HepG2 (cell line): Measurements from ENCODE around the gene WNK1. TPM values are rescaled to one million over a fixed set of nuclear protein-coding genes. Genes with fewer than 3 reads are reported as not detected.

ENCODE experiments used
- ATAC-seq: fragments of 200-7000 bp; cut with Tn5 transposase; 3 replicates; pipeline ENCODE4 v1.9.1; 2020; ENCODE audit warnings: mild to moderate bottlenecking, moderate library complexity
- BruUV-seq: library from RNA; stranded (reverse); fragments of 400-500 nt; replicated peaks from 2 replicates; lab custom pipeline; 2021; lab: Mats Ljungman, UMichigan
- CTCF ChIA-PET: fragments of 300-600 bp; formaldehyde crosslinking; extraction: SDS; loops from one replicate; lab custom pipeline; 2021; ENCODE audit warnings: low total read pairs, inconsistent platforms, low intra/inter-chr PET ratio; lab: Yijun Ruan, JAX
- POLR2A ChIA-PET: fragments of 350-600 bp; sonication (Branson Sonifier 250); formaldehyde crosslinking; loops from one replicate; lab custom pipeline; 2020; ENCODE audit warnings: antibody characterized with exemption, inconsistent platforms; lab: Yijun Ruan, JAX
- DNase-seq: peaks from one replicate; pipeline ENCODE4 v3.0.0-alpha.2; 2015; ENCODE audit warnings: low spot score
- FAIRE-seq: peaks from 3 replicates; lab custom pipeline; 2011; peaks lifted over from hg19 to GRCh38; lab: Jason Lieb, UNC
- H2AFZ ChIP-seq: one replicate; pipeline ENCODE4 v1.6.1; 2011; ENCODE audit warnings: low read length, inconsistent platforms
- H3K27ac ChIP-seq: fragments of 300-600 bp; 3 replicates; pipeline ENCODE4 v1.8.0; 2011; ENCODE audit warnings: mixed run types, mild to moderate bottlenecking, mixed read lengths, low read length, inconsistent platforms; ENCODE audit not compliant: insufficient read depth; ENCODE audit errors: extremely low read length
- H3K27me3 ChIP-seq, 2 experiments: fragments of 200-600 bp in 1 of 2; 2 replicates in 1 of 2; 3 replicates in 1 of 2; pipeline versions ENCODE4 v1.6.0 to v1.8.0; 2011; ENCODE audit warnings: low read length in 2 of 2, mild to moderate bottlenecking in 2 of 2, moderate library complexity in 2 of 2, inconsistent platforms in 1 of 2; ENCODE audit not compliant: insufficient read depth in 2 of 2, control insufficient read depth in 1 of 2
- H3K36me3 ChIP-seq, 2 experiments: fragments of 200-600 bp in 1 of 2; replicated peaks in 1 of 2; 2 replicates in 1 of 2; 3 replicates in 1 of 2; pipeline versions ENCODE4 v1.5.1 to v1.8.0; 2011; ENCODE audit warnings: low read length in 2 of 2, inconsistent platforms in 1 of 2; ENCODE audit not compliant: insufficient read depth in 2 of 2, control insufficient read depth in 1 of 2
- H3K4me1 ChIP-seq: 2 replicates; pipeline ENCODE4 v1.5.1; 2012; ENCODE audit warnings: low read length, inconsistent platforms; ENCODE audit not compliant: insufficient read depth
- H3K4me2 ChIP-seq: 2 replicates; pipeline ENCODE4 v1.6.0; 2011; ENCODE audit warnings: low read depth, low read length, inconsistent platforms
- H3K4me3 ChIP-seq, 3 experiments: fragments of 200-600 bp in 1 of 3; sonication (generic), shearing (Covaris generic) in 1 of 3; replicated peaks in 1 of 3; 2 replicates each; pipeline ENCODE4 v1.5.1; 2011 to 2016; ENCODE audit warnings: low read length in 3 of 3, inconsistent platforms in 2 of 3, low read depth in 2 of 3, mild to moderate bottlenecking in 2 of 3, control low read depth in 1 of 3, mixed read lengths in 1 of 3; ENCODE audit not compliant: insufficient read depth in 1 of 3
- H3K79me2 ChIP-seq: one replicate; pipeline ENCODE4 v1.6.1; 2011; ENCODE audit warnings: low read length, inconsistent platforms; ENCODE audit not compliant: insufficient read depth
- H3K9ac ChIP-seq: 2 replicates; pipeline ENCODE4 v1.6.0; 2011; ENCODE audit warnings: mild to moderate bottlenecking, low read depth, low read length, inconsistent platforms; ENCODE audit not compliant: insufficient read depth
- H3K9me3 ChIP-seq: 2 replicates; pipeline ENCODE4 v1.5.1; 2012; ENCODE audit warnings: mild to moderate bottlenecking, low read length
- H4K20me1 ChIP-seq: 2 replicates; pipeline ENCODE4 v1.6.0; 2011; ENCODE audit warnings: inconsistent platforms, mild to moderate bottlenecking, low read length, moderate library complexity; ENCODE audit not compliant: insufficient read depth
- ATF7-NPFF ChIP-seq: sonication (generic); formaldehyde crosslinking; IDR thresholded peaks from 2 replicates; pipeline ENCODE4 v1.8.1; 2023; ENCODE audit warnings: mild to moderate bottlenecking, low read depth, missing genetic modification reagents, moderate library complexity
- CREB1 ChIP-seq, 2 experiments: fragments of 450-650 bp in 1 of 2; IDR thresholded peaks; 2 replicates each; pipeline ENCODE4 v1.6.1; 2016 to 2017; ENCODE audit warnings: control low read depth in 1 of 2, mild to moderate bottlenecking in 1 of 2, missing compliant biosample characterization in 1 of 2, missing genetic modification characterization in 1 of 2
- ETV6 ChIP-seq: sonication (generic); formaldehyde crosslinking; conservative IDR thresholded peaks from 2 replicates; pipeline ENCODE4 v1.4.0; 2020; ENCODE audit warnings: missing genetic modification reagents
- HNF4A ChIP-seq: sonication (generic); formaldehyde crosslinking; IDR thresholded peaks from 2 replicates; pipeline ENCODE4 v1.4.0; 2020; ENCODE audit warnings: missing genetic modification reagents
- IKZF1 ChIP-seq: fragments of 450-650 bp; IDR thresholded peaks from 2 replicates; pipeline ENCODE4 v1.7.1; 2016
- JUN ChIP-seq: sonication (generic); formaldehyde crosslinking; IDR thresholded peaks from 2 replicates; pipeline ENCODE4 v1.4.0; 2020; ENCODE audit warnings: mild to moderate bottlenecking, missing genetic modification reagents
- KLF16 ChIP-seq, 2 experiments: sonication (generic) in 1 of 2; formaldehyde crosslinking in 1 of 2; IDR thresholded peaks; 2 replicates each; pipeline versions ENCODE4 v1.6.1 to v1.8.0; 2016 to 2023; ENCODE audit warnings: missing genetic modification reagents in 2 of 2, missing compliant biosample characterization in 1 of 2
- MAFK ChIP-seq, 2 experiments: IDR thresholded peaks in 1 of 2; conservative IDR thresholded peaks in 1 of 2; 2 replicates each; pipeline ENCODE4 v1.6.1; 2011; ENCODE audit warnings: improper control_type of control experiment in 2 of 2, low read length in 2 of 2
- RBAK ChIP-seq: sonication (generic); formaldehyde crosslinking; IDR thresholded peaks from 2 replicates; pipeline ENCODE4 v1.5.1; 2020; ENCODE audit warnings: mild to moderate bottlenecking, missing genetic modification reagents
- SALL1 ChIP-seq: sonication (generic); formaldehyde crosslinking; IDR thresholded peaks from 2 replicates; pipeline ENCODE4 v1.8.0; 2022; ENCODE audit warnings: mild to moderate bottlenecking, missing genetic modification reagents
- SMARCC2 ChIP-seq: fragments of 450-650 bp; IDR thresholded peaks from 2 replicates; pipeline ENCODE4 v1.6.1; 2017; ENCODE audit warnings: antibody characterized with exemption, mild to moderate bottlenecking
- SRSF4 ChIP-seq: fragments of 200-400 bp; formaldehyde crosslinking; IDR thresholded peaks from one replicate; pipeline ENCODE4 v1.6.1; 2018; ENCODE audit warnings: mild to moderate bottlenecking, low read depth, low read length, moderate library complexity; ENCODE audit not compliant: poor library complexity, severe bottlenecking
- SUZ12 ChIP-seq: fragments of 150-350 bp; IDR thresholded peaks from 2 replicates; pipeline ENCODE4 v1.6.1; 2014; ENCODE audit warnings: low read depth, low read length
- THAP8 ChIP-seq: sonication (generic); formaldehyde crosslinking; IDR thresholded peaks from 2 replicates; pipeline ENCODE4 v1.5.1; 2020; ENCODE audit warnings: missing genetic modification reagents, mild to moderate bottlenecking, borderline replicate concordance
- ZFP1 ChIP-seq: IDR thresholded peaks from 2 replicates; pipeline ENCODE4 v1.6.1; 2016
- ZGPAT ChIP-seq: IDR thresholded peaks from 2 replicates; pipeline ENCODE4 v1.6.1; 2016; ENCODE audit warnings: mild to moderate bottlenecking
- ZIK1 ChIP-seq: sonication (generic); formaldehyde crosslinking; IDR thresholded peaks from 2 replicates; pipeline ENCODE4 v1.5.0; 2020; ENCODE audit warnings: mild to moderate bottlenecking, low read depth, missing genetic modification reagents, borderline replicate concordance
- ZNF276 ChIP-seq: sonication (generic); formaldehyde crosslinking; IDR thresholded peaks from 2 replicates; pipeline ENCODE4 v1.4.0; 2020; ENCODE audit warnings: mild to moderate bottlenecking, low read depth, missing genetic modification reagents
- ZNF446 ChIP-seq: sonication (generic); formaldehyde crosslinking; IDR thresholded peaks from 2 replicates; pipeline ENCODE4 v1.5.0; 2020; ENCODE audit warnings: mild to moderate bottlenecking, missing genetic modification reagents
- ZNF761 ChIP-seq: sonication (generic); formaldehyde crosslinking; conservative IDR thresholded peaks from 2 replicates; pipeline ENCODE4 v1.4.0; 2020; ENCODE audit warnings: mild to moderate bottlenecking, missing genetic modification reagents
- ZNF883 ChIP-seq: sonication (generic); formaldehyde crosslinking; IDR thresholded peaks from 2 replicates; pipeline ENCODE4 v1.5.1; 2020; ENCODE audit warnings: mild to moderate bottlenecking, missing genetic modification reagents; ENCODE audit errors: not compliant biosample characterization
- WGBS: methylation state at CpG from one replicate; pipeline ENCODE4 v1.1.6; 2017; ENCODE audit warnings: low lambda C conversion rate; 5-methylcytosine and 5-hydroxymethylcytosine counted together
- in situ Hi-C: cut with HindIII; loops from 2 replicates; pipeline ENCODE4 v1.10.0; 2017; ENCODE audit warnings: low pct_unique_long_range_greater_than_20kb; ENCODE audit not compliant: extremely low pct_ligation_motif_present
- intact Hi-C: fragments of 100-400 bp; cut with micrococcal nuclease; formaldehyde crosslinking; loops from one replicate; pipeline ENCODE4 v1.10.0; 2022; ENCODE audit not compliant: unreplicated experiment
- polyA plus RNA-seq, 8 experiments: library from polyadenylated mRNA; depleted of rRNA in 3 of 8; stranded (reverse) in 7 of 8; unstranded in 1 of 8; fragments of >200 nt; fragmentation: Illumina TruSeq in 4 of 8; extraction: Trizol in 4 of 8; gene quantifications; 2 replicates each; pipeline versions ENCODE4 v1.2.1 to v1.2.3, GENCODE V29; 2011 to 2016; ENCODE audit warnings: low read depth in 4 of 8, missing spikeins in 1 of 8, mixed read lengths in 1 of 8; ENCODE audit not compliant: insufficient read depth in 1 of 8
- total RNA-seq, 5 experiments: library from RNA; depleted of rRNA; stranded (reverse); fragments of >200 nt; fragmentation: Illumina TruSeq; extraction: Trizol; gene quantifications; 2 replicates each; pipeline ENCODE4 v1.2.3, GENCODE V29; 2016; ENCODE audit warnings: low read depth in 1 of 5

The WNK1 gene
- total and polyA plus RNA-seq, 2 of the 13 experiments (the other 11 are each of a cell fraction or from before 2014, with no cell fraction given), result 31.1 to 54.8 TPM

GRCh38 chr12:870378-870777, 118.0 kb downstream of the WNK1 start (continued):
- no peak for TF ChIP-seq SUZ12
- TF ChIP-seq, all 625 proteins: peak for 0

GRCh38 chr12:873954-874353, 121.6 kb downstream of the WNK1 start:
- ATAC-seq, result peak; percentile 81
- Histone ChIP-seq H3K4me3 (no peak overlapping the region), H3K4me1 (peaks cover 18% of the 10 kb centered on the region), H3K27me3 (no peaks in the 10 kb centered on the region), H3K9me3 (no peaks in the 10 kb centered on the region), H3K36me3 (peaks cover 6 to 32% of the 10 kb centered on the region in 2 experiments), H3K9ac (no peak overlapping the region), H4K20me1 (no peaks in the 10 kb centered on the region), H3K79me2 (no peaks in the 10 kb centered on the region), H3K27ac (peak overlapping the region; percentile 33), H2AFZ (no peak overlapping the region), H3K4me2 (no peak overlapping the region)
- in situ Hi-C loops (no loop called here), intact Hi-C loops (no loop called here)
- peak; percentile 67 for FAIRE-seq
- ChIA-PET CTCF (no interaction called here), POLR2A (no interaction called here)
- WGBS, result 0% methylated on average over 1 of the region's 2 CpGs
- no TSS peak for BruUV-seq
- peak; percentile 53 for DNase-seq
- TF ChIP-seq ZGPAT (peak; percentile 50), IKZF1 (no peak), ZIK1 (no peak), ATF7-NPFF (CRISPR knock-in tag) (no peak), SALL1 (CRISPR knock-in tag) (peak; percentile 20; the same call in 1 of the 2 replicates), ZNF761 (CRISPR knock-in tag) (no peak), SMARCC2 (no peak), ZNF276 (no peak), RBAK (CRISPR knock-in tag) (no peak), ZNF446 (no peak), KLF16 (CRISPR knock-in tag; IDR thresholded peaks at IDR 0.05) (no peak), MAFK (conservative IDR thresholded peaks at IDR 0.05 in 1 of 2, IDR thresholded peaks at IDR 0.05 in 1 of 2; ENCODE audit: low read length in 2 of 2) (0 out of 4 replicates have a peak, but pooled peaks of 1 of the 2 experiments have one; percentile 5), SRSF4 (no peak), HNF4A (CRISPR knock-in tag) (peak; percentile 50; the same call in 1 of the 2 replicates), THAP8 (CRISPR knock-in tag) (no peak), JUN (CRISPR knock-in tag) (0 out of 2 replicates have a peak, but pooled peaks have one; percentile 47), ZFP1 (CRISPR knock-in tag) (peak; percentile 93), ETV6 (CRISPR knock-in tag) (no peak), CREB1 (IDR thresholded peaks at IDR 0.05) (no peak), CREB1 (CRISPR knock-in tag; IDR thresholded peaks at IDR 0.05) (no peak), ZNF883 (CRISPR knock-in tag) (no peak)
